HG02678 (cell line): ENCODE results near the gene KCNC1.

Experiments used
- ATAC-seq: cut with Tn5 transposase; IDR thresholded peaks from one replicate; pipeline ENCODE4 v1.9.1; 2021; ENCODE audit warnings: mild to moderate bottlenecking, moderate library complexity; ENCODE audit not compliant: unreplicated experiment

Gene KCNC1

DNA sequence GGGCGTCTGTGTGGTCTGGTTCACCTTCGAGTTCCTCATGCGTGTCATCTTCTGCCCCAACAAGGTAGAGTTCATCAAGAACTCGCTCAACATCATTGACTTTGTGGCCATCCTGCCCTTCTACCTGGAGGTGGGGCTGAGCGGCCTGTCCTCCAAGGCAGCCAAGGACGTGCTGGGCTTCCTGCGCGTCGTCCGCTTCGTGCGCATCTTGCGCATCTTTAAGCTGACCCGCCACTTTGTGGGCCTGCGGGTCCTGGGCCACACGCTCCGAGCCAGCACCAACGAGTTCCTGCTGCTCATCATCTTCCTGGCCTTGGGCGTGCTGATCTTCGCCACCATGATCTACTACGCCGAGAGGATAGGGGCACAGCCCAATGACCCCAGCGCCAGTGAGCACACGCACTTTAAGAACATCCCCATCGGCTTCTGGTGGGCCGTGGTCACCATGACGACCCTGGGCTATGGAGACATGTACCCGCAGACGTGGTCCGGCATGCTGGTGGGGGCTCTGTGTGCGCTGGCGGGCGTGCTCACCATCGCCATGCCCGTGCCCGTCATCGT, 37.3 kb downstream of the KCNC1 start:
- ATAC-seq, result no peak

DNA sequence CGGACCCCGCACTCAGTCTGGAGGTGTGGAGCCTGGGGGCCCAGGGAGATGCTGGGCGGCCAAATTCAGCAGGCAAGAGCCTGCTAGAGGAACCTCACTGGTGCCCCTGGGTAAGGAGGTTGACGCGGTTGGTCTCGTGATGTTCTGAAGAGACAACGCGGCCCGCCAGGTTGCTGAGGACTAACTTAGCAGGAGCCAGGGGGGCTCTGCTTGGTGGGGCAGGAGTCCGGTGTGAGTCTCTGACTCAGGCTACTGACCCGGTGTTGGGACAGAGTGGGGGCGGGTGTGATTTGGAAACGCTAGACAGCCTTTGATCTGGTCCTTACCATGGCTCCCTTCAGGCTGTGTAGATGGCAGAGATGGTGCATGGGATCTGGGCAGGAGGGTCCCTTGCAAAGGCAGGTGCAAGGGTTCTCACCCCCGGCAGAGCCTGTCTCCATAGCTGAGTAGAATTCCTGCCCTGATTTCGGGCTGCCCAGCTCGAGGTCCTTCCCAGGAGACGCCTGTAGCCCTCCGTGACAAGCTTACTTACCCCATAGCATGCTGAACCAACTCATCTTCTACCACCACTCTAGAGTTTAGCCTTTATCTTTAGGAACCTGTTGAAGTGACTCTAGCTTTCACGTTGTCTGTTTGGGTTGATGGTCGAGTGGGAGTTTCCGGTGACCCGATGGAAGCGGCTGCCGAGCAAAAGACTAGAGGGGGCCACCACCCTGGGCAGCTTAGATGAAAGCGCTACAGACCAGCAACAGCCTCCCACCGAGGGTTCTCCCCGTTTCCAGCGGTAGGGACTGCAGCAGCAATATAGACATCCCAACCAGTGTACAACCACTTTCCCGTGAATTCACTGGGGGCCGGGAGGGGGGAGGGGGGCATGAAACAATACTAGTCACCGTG, 38.4 kb downstream of the KCNC1 start:
- ATAC-seq, result no peak

DNA sequence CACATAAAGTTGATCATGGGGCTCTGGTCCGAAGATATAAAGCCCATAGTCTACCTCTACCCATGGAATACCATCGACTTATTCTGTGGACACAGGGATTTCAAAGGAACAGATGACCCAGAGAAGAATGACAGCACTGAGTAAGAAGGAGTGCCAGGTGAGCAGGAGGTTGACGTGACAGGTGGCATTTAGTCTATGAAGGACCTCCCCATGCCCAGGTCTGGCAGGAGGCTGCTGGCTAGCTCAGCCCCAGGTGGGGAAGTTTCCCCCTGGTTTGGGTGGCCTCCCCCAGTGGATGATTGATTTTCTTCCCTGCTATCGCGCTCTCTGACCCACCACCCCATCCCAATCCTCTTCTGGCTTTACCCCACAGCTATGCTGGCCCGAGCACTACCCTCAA, 39.1 kb downstream of the KCNC1 start:
- no peak for ATAC-seq

DNA sequence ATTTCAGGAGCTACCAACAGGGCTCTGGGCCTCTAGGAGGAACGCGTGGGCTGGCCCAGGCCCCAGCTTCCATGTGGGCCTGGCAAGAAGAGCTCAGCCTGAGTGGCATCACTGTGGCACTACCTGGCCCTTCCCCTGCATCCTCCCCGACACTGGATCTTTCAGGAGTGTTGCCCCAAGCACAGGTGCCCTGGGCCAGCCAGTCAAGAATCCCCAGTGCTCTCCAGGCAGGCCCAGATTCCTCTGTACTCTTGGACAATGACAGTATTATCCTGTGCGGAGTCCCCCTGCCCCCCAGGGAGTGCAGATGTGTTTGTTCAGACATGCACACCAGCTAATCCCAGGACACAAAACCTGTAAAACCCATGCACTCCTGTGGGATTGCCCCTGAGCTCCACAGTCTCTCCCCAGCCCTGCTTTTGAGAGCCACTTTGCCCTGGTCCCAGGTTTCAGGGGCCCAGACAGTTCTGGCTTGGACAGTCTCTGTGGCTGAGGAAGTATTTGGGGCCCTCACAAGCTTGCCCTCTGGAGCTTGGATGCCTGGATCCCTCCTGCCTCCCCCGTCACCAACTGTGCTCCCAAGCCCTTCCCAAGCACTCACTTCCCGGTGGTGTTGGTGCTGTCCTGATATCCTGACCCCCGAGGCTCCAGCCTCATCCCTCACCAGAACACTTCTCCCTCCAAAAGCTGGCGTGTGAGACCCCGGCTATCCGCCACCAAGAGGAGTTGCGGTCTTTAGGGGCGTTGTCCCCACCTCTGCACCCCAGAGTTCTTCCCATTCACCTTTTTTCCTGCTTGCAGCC, 39.9 kb downstream of the KCNC1 start:
- no peak for ATAC-seq

DNA sequence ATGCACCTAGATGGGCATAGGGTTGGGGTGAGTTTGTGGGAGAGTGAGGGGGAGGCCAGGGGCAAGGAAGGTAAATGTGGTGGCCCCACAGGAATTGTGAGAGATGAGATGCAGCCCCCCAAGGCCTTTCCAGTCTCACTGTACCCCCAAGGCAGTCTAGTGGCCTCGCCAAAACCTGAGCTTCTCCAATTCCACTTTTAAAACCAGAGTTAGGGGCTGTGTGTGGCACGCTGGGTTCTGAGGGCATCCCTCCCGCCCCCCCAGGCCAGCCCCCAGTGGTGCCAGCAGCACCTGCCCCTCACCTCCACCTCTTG, 40.4 kb downstream of the KCNC1 start:
- ATAC-seq, result no peak

DNA sequence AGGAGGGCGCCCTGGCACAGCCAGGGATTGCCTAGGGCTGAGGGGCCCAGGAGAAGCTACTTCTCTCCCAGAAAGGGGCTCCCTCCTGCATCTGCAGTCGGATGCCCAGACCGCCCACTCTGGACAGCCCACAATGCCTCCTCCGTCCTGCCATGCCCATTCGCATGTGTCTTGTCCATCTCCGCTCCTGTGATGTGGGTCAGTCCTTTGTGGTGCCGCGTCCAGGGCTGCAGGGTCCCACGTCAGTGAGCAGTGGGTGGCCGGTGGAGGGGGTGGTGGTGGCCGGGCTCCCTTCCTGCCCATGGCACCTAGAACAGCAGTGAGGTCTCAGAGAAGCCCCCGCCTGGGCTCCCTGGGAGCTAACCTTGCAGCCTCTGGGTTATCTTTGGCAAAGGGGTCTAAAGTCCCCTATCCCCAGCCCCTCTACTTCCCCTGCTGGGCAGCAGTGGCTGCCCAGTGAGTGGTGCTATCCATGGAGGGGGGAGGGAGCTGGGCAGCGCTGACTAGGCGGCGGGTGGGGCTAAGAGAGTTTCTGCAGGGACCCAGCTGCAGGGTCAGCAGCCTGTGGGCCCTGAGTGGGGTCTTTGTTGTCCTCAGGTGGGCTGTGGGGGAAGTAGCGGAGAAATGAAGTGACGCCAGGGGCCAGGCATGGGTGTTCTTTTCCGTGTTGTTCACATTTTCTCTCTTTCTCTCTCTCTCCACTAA, 41.1 kb downstream of the KCNC1 start:
- no peak for ATAC-seq

DNA sequence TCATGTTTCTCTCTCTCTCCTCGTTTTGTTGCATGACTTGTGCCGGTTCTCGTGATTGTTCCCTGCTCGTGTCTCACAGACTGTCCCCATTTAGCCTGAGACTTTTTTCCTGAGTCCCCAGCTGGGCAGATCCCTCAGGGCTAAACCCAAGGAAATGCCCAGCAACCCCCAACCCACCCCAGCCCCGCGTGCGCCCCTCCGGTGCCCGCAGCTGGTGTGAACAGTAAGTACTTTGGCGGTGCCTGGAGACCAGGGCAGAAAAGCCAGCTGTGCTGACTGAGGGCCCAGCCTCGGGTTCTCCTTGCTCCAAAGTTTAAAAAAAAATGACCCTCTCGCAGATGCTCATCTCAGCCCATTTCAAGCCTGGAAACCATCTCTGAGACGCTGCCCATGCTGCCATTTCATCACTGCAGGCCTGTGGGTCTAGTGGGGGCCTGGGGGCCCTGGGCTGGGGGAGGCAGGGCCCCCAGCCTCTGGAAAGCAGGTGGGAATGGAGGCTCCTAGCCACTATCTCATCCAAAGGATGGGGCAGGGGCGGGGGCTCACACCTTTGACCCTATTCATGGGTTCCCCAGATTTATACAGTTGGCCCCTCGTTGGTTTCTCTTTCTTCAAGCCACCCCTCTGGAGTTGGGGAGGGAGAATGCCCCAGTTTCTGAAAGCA, 41.8 kb downstream of the KCNC1 start:
- no peak for ATAC-seq

DNA sequence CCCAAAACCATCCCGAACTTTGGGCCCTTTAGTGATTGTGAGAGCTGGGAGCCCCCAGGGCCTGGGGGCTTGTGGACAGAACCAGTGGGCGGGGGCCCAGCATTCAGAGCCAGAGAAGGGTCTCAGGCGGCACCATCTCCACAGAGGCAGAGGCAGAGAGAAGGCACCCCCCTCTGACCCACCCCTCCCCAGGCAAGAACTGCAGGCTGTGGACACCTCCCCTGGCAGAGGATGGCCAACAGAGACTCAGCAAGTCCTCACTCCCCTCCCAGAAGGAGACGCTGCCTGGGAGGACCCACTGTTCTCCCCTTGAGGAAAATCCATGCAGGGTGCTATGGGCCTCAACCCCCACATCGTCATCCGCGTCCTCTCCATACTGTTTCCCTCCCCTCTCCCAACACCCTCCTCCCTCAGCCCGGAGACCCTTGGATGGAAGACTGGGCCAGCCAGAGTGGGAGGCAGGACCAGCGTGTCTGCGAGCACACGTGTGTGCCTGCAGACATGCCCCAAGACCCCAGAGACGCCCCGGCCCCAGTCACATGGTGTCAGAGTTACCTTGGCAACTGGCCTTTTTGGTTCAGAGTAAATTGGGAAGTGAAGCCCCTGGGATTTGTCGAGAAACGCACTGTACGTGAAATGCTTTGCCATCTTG, 42.6 kb downstream of the KCNC1 start:
- ATAC-seq, result no peak

DNA sequence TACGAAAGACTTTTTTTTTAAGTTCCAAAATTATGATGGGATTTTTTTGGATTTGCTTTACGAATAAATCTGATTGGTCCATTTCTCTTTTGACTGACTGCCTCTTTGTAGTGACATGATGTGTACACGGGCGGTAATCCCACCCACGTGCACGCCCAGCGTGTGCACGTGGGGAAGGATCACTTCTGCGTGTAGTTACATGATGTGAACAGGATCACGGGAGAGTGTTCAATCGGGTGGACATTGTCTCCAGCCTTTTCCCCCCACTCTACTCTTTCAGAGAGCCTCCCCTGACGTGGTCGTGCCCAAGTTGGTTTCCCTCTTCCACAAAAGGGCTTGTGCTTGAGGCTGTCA, 43.1 kb downstream of the KCNC1 start:
- ATAC-seq, result no peak

DNA sequence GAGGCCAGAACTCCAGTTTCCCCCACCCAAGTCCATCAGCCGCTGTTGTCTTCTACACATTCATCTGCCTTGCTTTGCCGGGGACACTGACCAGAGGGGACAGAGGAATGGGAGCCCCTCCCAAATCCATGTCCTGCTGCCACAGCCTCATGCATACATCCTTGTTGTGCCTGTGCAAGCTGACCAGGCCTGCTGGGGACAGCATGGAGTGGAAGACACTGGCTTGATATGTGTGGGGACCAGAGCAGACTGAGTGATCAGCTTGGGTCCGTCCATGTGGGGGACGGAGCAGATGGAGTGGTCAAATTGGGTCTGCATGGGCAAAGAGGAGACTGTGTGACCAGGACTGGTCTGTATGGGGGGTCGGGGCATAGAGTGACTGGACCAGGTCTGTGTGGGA, 43.8 kb downstream of the KCNC1 start:
- ATAC-seq, result no peak

DNA sequence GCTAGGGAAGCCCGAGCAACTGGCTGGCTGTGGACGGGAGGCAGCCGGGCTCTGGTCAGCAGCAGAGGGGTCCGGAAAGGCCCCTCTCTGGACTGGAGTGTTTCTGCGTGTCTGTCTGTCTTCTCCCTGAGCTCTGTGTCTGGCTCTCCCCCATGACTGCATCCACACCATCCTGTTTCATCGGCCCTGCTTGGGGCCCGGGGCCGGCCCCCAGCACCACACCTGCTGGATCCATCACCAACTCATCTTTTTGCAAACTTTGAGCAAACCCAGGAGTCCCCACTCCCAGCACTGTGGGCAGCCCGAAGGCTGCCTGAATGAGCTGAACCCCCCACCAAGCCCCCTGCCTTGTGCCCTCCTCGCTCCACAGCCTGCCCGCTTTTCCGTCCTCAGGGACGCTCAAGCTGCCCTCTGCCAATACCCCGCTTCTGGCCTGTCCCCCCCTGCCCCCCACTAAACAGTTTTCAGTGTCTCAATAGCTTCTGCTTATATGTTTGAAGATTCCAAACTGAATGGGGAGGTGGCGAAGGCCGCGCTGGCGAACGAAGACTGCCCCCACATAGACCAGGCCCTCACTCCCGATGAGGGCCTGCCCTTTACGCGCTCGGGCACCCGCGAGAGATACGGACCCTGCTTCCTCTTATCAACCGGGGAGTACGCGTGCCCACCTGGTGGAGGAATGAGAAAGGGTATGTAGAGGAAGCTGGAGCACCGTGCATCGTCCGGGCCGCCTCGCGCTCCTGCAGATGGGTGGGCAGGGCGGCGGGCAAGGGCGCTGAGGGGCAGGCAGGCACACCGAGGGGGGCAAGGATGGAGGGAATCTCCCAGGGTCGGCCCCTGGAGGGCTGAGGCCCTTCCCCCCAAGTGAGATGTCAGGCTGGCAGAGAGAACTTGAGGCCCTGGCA, 44.6 kb downstream of the KCNC1 start:
- no peak for ATAC-seq

DNA sequence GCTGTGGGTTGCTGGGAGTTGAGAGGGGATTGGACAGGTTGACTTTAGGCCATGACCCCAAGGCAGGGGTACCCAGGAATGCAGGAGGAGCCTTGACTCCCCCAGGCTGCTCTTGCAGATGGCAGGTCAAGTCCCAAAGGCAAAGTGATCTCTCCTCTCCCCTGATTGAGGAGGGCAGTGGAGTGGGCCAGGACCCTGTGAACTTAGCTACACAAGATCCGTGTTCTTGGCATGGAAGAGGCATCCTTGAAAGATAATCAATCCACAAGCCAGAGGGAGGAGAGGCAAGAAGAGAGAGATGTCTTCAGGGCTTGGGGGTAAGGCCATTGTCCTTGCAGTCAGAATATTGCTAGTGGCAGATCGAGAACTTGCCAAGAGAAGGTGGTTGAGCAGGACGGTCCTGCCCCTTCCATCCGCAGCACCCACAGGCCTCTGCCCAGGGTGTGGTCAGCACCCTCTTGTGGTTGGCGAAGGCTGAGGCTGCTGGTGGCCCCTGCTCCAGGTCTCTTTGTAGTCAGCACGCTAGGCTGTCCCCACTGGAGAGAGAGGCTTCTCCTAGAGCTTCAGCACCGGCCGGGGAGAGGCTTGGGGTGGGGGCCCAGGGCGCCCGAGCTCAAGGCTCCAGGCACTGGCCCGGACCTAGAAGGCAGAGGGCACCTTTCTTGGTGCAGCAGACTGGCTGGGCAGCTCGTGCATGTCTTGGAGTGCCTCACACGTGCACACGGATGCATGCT, 45.4 kb downstream of the KCNC1 start:
- ATAC-seq, result no peak

DNA sequence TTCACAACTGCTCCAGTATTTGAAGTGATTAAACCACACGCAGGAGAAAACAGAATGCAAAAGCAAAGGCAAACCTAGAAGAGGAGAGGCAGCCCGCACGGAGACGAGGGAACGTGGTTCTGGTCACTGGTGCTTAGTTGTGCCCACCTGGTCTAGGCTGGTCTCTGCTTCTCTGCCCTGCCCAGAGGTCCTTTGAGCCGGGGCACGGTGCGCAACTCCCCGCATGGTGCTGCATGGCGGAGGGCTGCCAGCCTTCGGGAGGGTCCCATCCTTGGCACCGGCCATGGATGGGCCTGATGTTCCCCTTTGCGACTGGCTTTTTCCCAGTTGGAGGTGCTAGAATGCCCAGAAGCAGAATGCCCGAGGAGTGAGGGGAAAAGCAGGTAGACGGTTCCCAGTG, 46.1 kb downstream of the KCNC1 start:
- ATAC-seq, result no peak

DNA sequence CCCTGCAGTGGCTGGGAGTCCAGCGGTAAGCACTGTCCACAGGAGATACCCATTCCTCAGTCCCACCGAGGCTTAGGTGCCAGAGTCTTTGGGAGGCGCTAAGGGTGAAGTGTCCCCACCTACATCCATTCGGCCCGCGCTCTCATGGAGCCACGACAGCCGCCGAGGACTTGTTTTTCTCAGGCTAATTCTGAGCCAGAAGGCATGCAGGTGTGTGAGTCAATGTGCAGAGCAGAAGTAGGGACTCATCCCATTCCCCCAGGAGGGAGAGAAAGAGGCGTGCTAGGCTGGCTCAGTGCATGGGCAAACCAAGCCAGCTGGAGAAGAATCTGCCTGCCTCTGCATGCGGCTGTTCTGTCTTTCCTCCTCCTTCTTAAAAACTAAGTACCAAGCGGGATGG, 46.6 kb downstream of the KCNC1 start:
- ATAC-seq, result no peak

DNA sequence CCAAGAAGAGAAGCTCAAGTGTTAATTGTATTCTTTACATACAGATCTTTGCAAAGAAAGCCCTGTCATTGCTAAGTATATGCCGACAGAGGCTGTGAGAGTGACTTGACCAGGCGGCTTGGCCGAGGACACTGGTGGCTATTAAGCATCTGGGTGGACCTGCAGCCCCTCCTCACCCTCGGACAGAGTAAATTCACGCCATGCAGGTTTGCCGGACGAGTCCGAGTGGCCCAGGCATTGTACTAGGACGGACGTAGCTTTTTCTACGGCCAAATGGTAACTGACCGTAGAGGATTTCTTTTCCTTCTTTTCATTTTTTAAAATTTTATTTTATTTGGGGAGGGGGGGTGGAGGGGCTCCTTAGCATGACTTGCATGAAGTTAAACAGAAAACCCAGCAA, 47.0 kb downstream of the KCNC1 start:
- no peak for ATAC-seq

DNA sequence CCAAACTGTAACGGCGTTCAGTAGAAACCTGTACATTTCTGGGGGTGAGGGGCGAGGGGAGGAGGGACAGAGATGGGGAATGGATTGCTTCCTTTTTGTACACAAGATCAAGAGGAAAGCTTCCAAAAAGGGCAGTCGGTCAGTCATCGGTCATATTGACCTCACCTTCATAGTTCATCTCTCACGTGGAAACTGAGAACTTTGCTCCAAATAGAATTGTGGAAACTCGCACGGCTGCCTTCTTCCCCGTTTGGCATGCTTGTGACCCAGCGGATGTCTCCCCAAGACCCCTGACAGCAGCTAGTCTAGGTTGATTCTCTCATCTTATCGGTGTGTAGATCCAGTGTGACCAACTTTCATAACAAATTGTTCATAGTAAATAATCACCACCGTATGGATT, 47.6 kb downstream of the KCNC1 start:
- no peak for ATAC-seq

DNA sequence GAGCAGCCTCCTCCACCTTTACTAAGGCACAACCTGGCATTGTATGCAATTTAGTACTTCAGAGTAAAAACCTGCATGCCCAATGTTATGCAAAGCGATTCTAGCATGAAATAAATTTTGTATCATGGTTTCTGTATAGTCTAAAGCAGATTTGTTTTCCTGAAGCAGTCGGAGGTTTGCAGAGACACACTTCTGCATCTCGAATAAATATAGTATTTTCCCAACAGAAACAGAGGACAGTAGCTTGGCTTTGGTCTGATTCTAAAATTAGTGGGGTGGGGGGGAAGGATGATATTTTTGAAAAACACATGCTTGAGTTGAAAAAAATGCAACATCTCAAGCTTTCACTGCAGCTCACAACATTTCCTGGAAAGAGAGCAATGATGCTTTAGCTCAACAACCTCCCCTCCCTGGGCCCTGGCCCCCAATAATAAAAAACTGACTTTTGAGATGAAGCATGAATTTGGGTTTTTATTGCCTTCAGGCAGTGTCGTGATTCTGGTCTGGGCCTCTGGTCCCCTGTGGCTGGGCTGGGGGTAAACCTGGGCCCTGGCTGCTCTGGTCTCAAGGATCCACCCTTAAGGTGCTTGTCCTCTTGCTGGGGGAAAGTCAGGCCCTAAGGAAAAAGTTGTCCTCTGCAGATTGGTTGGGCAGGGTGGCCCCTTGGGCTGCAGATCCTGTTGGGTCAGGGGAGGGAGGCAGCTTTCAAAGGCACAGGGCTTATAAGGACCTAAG, 48.2 kb downstream of the KCNC1 start:
- no peak for ATAC-seq

DNA sequence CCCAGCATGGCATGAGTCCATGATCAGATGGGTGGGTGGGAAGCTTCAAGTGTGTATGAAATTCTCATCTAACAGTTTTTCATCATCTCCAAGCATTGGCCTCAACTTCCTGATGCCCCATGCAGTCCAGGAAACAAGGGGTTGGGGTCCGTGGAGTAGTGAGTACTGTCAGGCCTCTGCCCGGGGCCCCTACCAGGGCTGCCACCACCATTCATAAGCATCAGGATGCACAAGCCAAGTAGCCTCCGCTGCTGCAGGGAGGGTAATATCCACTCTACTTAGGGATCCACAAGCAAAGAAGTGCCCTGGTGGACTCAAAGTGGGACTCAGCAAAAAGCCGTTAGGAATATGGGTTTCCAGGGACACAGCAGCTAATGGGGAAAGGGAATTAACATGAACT, 49.3 kb downstream of the KCNC1 start:
- ATAC-seq, result no peak
